Neural cell (in vitro differentiated cells): ENCODE measurements around the gene GRIA3.

Experiments
- EP300 ChIP-seq: fragments of 450-650 bp; conservative IDR thresholded peaks from 2 replicates; pipeline ENCODE4 v1.6.1; 2014; ENCODE audit warnings: antibody characterized with exemption, mild to moderate bottlenecking, moderate library complexity; ENCODE audit not compliant: poor library complexity, severe bottlenecking
- EZH2 ChIP-seq: fragments of 200-600, 300-800 bp; shearing (Covaris generic), sonication (generic); IDR thresholded peaks from 2 replicates; pipeline ENCODE4 v1.6.1; 2014; ENCODE audit warnings: antibody characterized with exemption, low read length, borderline replicate concordance, mild to moderate bottlenecking; ENCODE audit not compliant: insufficient read depth, poor library complexity, severe bottlenecking
- MXI1 ChIP-seq: fragments of 450-650 bp; conservative IDR thresholded peaks from 2 replicates; pipeline ENCODE4 v1.6.1; 2014; ENCODE audit warnings: antibody characterized with exemption, mild to moderate bottlenecking; ENCODE audit not compliant: poor library complexity, severe bottlenecking
- POLR2AphosphoS5 ChIP-seq: IDR thresholded peaks from 2 replicates; pipeline ENCODE4 v1.6.1; 2012
- SMC3 ChIP-seq: fragments of 450-650 bp; conservative IDR thresholded peaks from 2 replicates; pipeline ENCODE4 v1.6.1; 2014; ENCODE audit warnings: antibody characterized with exemption, mild to moderate bottlenecking, moderate library complexity; ENCODE audit not compliant: poor library complexity
- TAF1 ChIP-seq: IDR thresholded peaks from 2 replicates; pipeline ENCODE4 v1.6.1; 2012; ENCODE audit warnings: low read depth
- TF ChIP-seq, protein P1 (sequence below): fragments of 450-650 bp; IDR thresholded peaks from 2 replicates; pipeline ENCODE4 v1.5.1; 2014; ENCODE audit warnings: antibody characterized with exemption, mild to moderate bottlenecking, moderate library complexity; ENCODE audit not compliant: poor library complexity, severe bottlenecking

DNA sequence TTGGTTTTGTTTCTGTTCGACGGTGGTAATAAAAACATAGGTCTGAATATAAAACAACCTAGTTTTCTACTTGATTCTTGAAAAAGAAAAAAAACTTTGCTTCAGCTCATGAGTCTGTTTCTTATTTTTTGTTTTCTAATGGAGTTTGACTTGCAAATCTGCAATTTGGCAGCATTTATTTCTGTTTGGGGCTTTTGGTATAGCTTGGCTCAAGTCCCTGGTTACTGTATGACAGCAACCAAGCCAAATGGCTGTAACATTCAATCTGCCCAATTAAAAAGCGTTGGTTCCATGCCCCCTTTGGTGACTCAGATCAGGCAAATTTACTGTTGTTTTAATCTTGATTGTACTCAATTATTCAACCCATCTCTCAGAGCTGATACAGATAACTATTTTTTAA is 263.4 kb downstream of the GRIA3 start:
- TF ChIP-seq, protein P1, sequence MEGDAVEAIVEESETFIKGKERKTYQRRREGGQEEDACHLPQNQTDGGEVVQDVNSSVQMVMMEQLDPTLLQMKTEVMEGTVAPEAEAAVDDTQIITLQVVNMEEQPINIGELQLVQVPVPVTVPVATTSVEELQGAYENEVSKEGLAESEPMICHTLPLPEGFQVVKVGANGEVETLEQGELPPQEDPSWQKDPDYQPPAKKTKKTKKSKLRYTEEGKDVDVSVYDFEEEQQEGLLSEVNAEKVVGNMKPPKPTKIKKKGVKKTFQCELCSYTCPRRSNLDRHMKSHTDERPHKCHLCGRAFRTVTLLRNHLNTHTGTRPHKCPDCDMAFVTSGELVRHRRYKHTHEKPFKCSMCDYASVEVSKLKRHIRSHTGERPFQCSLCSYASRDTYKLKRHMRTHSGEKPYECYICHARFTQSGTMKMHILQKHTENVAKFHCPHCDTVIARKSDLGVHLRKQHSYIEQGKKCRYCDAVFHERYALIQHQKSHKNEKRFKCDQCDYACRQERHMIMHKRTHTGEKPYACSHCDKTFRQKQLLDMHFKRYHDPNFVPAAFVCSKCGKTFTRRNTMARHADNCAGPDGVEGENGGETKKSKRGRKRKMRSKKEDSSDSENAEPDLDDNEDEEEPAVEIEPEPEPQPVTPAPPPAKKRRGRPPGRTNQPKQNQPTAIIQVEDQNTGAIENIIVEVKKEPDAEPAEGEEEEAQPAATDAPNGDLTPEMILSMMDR = no peak
- TF ChIP-seq POLR2AphosphoS5 (no peak), EP300 (no peak), SMC3 (no peak), EZH2 (no peak), MXI1 (no peak), TAF1 (no peak)
